ENCODE measurements around the gene MCC. TPM values are rescaled to one million over a fixed set of nuclear protein-coding genes. Genes with fewer than 3 reads are reported as not detected.

Gene MCC
- total and polyA plus RNA-seq, 12 donors: 1.8 to 12.6 (median 8.9) TPM

- H3K36me3 ChIP-seq (replicated peaks in 1 of 2): no peaks in the 10 kb centered on the region
- peaks cover 0 to 7% of the 10 kb centered on the region in 2 donors for H3K4me1 ChIP-seq (replicated peaks in 1 of 2)
- H3K4me3 ChIP-seq: no peak overlapping the region
- DNase-seq: no peak
- TF ChIP-seq POLR2A (IDR thresholded peaks at IDR 0.05): no peak
- TF ChIP-seq, protein P1, sequence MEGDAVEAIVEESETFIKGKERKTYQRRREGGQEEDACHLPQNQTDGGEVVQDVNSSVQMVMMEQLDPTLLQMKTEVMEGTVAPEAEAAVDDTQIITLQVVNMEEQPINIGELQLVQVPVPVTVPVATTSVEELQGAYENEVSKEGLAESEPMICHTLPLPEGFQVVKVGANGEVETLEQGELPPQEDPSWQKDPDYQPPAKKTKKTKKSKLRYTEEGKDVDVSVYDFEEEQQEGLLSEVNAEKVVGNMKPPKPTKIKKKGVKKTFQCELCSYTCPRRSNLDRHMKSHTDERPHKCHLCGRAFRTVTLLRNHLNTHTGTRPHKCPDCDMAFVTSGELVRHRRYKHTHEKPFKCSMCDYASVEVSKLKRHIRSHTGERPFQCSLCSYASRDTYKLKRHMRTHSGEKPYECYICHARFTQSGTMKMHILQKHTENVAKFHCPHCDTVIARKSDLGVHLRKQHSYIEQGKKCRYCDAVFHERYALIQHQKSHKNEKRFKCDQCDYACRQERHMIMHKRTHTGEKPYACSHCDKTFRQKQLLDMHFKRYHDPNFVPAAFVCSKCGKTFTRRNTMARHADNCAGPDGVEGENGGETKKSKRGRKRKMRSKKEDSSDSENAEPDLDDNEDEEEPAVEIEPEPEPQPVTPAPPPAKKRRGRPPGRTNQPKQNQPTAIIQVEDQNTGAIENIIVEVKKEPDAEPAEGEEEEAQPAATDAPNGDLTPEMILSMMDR (IDR thresholded peaks at IDR 0.05): no peak
- H3K9me3 ChIP-seq (replicated peaks in 1 of 3): no peaks in the 10 kb centered on the region
- H3K27me3 ChIP-seq: no peaks in the 10 kb centered on the region
- no peak overlapping the region for H3K27ac ChIP-seq
- intact Hi-C loops (cut with DNase I): no loop called here
- WGBS, 4 donors: 91 to 93% (median 93%) methylated on average over 3 of the region's 3 CpGs
These were observed 299.0 kb downstream of the MCC start for GRCh38 chr5:113189291-113189690.

DNA sequence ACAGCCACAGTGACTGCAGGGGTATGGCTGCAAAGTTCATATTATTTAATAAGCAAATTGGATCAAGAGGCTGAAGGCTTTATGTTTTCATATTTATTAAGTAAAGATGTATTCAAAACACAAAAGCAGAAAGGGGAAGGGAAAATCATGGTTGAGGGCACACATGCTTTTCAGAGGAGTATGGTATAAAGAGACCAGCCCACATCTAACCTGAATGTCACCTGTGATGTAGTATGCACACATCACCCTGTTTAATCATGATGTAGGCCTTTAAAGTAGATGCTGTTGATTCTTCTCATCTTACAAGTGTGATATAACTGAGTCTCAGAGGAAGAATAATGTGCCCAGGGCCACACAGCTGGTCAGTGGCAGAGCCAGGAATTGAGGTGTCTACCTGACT lies 299.8 kb downstream of the MCC start:
- Histone ChIP-seq H3K36me3 (replicated peaks in 1 of 2) (no peaks in the 10 kb centered on the region), H3K27me3 (no peaks in the 10 kb centered on the region), H3K9me3 (replicated peaks in 1 of 3) (no peaks in the 10 kb centered on the region), H3K4me1 (replicated peaks in 1 of 2) (peaks cover 0 to 7% of the 10 kb centered on the region in 2 donors), H3K4me3 (no peak overlapping the region), H3K27ac (no peak overlapping the region)
- no peak for TF ChIP-seq POLR2A (IDR thresholded peaks at IDR 0.05)
- TF ChIP-seq, protein P1 (IDR thresholded peaks at IDR 0.05): no peak
- intact Hi-C loops (cut with DNase I): no loop called here
- no peak for DNase-seq

GRCh38 chr5:113187906-113188305 lies 300.3 kb downstream of the MCC start:
- no peak for DNase-seq
- TF ChIP-seq POLR2A (IDR thresholded peaks at IDR 0.05): no peak
- TF ChIP-seq, protein P1 (IDR thresholded peaks at IDR 0.05): no peak
- WGBS, 4 donors: 55 to 73% (median 64%) methylated on average over 3 of the region's 3 CpGs
- no peaks in the 10 kb centered on the region for H3K27me3 ChIP-seq
- H3K4me1 ChIP-seq (replicated peaks in 1 of 2): peaks cover 0 to 7% of the 10 kb centered on the region in 2 donors
- H3K36me3 ChIP-seq (replicated peaks in 1 of 2): no peaks in the 10 kb centered on the region
- no peak overlapping the region for H3K27ac ChIP-seq
- no peak overlapping the region for H3K4me3 ChIP-seq
- intact Hi-C loops (cut with DNase I): no loop called here
- H3K9me3 ChIP-seq (replicated peaks in 1 of 3): no peaks in the 10 kb centered on the region

- Histone ChIP-seq H3K27me3 (no peaks in the 10 kb centered on the region), H3K4me3 (no peak overlapping the region), H3K27ac (no peak overlapping the region), H3K36me3 (replicated peaks in 1 of 2) (no peaks in the 10 kb centered on the region), H3K4me1 (replicated peaks in 1 of 2) (peaks cover 0 to 7% of the 10 kb centered on the region in 2 donors), H3K9me3 (replicated peaks in 1 of 3) (no peaks in the 10 kb centered on the region)
- WGBS, 4 donors: 93 to 96% (median 94%) methylated on average over 7 of the region's 7 CpGs
- DNase-seq: no peak
- intact Hi-C loops (cut with DNase I): no loop called here
- TF ChIP-seq, protein P1 (IDR thresholded peaks at IDR 0.05): no peak
- TF ChIP-seq POLR2A (IDR thresholded peaks at IDR 0.05): no peak
These were observed 302.2 kb downstream of the MCC start for GRCh38 chr5:113186061-113186460.
